HG03439 (cell line): Measurements from ENCODE around the gene VCL.
"Not testable (repeated sequence)": the region's sequence is repeated elsewhere in the genome, so short reads cannot be mapped to it uniquely, and the experiment has no call there.

Experiments
- ATAC-seq: cut with Tn5 transposase; IDR thresholded peaks from one replicate; pipeline ENCODE4 v1.9.1; 2021; ENCODE audit warnings: mild to moderate bottlenecking, moderate library complexity; ENCODE audit not compliant: unreplicated experiment

Gene VCL

DNA sequence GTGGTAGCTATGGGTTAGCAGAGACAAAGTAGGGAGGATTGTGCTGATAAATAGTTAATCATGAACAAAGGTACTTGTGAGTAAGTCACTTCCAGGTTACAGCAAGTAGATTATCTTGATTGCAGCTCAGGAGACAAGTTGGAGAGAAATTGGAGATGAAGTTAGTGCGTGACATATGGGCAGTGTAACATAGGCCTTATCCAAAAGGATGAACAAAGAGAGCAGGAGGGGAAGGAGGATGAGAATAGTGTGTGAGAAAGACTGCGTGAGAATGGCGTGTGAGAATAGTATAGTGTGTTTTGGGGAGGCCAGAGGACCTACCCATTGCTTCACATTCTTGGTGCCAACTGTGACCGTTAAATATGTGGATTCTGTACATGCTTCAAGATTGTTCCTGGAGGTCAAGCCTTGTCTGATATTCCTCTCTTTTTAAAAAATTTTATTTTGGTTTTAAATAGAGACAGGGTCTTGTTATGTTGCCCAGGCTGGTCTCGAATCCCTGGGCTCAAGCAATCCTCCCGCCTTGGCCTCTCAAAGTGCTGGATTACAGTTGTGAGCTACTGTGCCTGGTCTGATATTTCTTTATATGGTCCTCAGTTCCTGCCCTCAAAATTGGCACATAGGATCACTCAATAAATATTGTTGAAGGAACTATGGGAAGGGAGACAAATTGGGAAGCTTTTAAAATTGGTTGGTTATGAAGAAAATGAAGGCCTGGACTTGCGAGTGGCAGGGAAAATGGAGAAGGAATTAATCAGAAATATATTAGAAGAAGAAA lies 3.2 kb downstream of the VCL start:
- ATAC-seq: no peak

DNA sequence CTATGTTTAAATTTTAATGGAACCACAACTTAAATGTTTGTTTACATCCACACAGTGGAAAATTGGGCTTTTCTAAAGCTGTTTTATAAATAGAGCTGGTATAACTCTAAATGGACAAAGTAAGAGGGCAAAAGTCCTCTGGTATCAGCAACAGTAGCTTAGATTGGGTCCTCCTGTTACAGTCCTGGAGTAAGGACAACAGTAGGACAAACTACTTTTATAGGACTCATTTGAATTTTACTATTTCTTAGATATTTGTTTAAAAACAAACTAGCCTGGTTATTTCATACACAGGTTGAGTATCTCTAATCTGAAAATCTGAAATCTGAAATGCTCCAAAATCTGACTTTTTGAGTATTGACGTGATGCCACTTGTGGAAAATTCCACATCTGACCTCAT lies 8.4 kb downstream of the VCL start:
- no peak for ATAC-seq

GRCh38 chr10:74008212-74008731 lies 10.4 kb downstream of the VCL start:
- ATAC-seq: no peak

DNA sequence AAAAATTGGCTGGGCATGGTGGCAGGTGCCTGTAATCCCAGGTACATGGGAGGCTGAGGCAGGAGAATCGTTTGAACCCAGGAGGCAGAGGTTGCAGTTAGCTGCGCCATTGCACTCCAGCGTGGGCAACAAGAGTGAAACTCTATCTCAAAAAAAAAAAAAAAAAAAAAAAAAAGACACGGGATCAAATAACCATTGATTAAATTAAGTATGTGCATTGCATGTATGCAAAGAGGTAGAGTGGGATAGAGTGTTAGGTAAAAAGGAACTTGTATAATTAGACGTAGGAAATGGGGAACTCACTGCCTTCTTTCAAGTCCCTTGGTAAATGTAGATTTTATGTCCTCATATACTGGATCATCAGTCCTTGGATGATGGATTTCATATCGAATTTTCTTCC lies 13.1 kb downstream of the VCL start:
- no peak for ATAC-seq

GRCh38 chr10:74011770-74012169 lies 13.9 kb downstream of the VCL start:
- no peak for ATAC-seq

- no peak for ATAC-seq
Measured at GRCh38 chr10:74012480-74012879, 14.6 kb downstream of the VCL start.

- ATAC-seq: no peak
Measured at GRCh38 chr10:74013004-74013403, 15.1 kb downstream of the VCL start.

GRCh38 chr10:74014574-74014973 lies 16.7 kb downstream of the VCL start:
- ATAC-seq: not testable (repeated sequence)

DNA sequence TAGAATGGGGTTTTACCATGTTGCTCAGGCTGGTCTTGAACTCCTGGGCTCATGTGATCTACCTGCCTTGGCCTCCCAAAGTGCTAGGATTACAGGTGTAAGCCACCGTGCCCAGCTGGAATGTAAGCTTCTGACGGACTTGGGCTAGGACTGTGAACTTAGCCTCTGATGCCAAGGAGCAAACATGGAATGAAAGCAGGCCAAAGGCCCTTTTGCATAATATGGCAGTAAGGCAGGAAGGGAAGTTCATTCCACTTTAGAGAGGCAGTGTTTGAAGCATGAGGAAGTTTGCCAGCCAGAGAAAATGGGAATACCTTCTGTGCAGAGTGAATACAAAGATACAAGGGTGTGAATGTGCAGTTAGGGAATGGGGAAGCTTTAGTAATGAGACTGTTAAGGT lies 20.3 kb downstream of the VCL start:
- ATAC-seq: no peak

DNA sequence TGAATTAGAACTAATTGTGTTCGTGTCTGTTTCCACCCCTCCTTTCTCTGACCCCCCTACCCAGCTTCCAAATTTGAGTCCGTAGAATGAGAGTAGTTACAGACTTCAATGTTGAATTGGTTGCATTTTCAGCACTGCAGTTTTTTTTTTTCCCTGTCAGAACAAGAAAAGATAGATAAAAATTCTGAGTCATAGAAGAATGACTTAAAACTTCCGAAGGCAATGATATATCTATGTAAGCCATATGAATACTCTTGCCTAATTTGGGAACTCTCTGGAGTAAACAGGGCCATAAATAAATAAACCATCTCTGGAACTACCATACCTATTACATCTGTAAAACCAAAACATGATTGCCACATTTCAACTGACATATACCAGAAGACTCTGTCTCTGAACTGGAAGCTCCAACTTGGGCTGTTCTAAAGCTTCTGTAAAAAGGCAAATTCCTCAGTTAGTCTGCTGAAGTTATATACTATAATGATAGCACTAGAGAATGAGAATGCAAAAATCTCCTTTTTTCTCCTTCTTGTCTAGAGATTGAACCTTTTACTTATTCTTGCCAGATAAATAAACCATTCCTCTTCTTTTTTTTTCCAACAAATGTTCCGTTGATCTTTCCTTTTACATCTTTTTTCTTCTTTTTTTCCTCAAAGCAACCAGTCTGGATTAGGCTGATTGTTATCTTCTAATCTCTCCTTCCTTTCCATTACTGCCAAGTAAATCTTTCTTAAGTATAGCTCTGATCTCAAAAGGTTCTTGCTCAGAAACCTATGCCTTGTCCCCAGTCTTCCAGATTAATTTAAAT lies 23.5 kb downstream of the VCL start:
- ATAC-seq: no peak

DNA sequence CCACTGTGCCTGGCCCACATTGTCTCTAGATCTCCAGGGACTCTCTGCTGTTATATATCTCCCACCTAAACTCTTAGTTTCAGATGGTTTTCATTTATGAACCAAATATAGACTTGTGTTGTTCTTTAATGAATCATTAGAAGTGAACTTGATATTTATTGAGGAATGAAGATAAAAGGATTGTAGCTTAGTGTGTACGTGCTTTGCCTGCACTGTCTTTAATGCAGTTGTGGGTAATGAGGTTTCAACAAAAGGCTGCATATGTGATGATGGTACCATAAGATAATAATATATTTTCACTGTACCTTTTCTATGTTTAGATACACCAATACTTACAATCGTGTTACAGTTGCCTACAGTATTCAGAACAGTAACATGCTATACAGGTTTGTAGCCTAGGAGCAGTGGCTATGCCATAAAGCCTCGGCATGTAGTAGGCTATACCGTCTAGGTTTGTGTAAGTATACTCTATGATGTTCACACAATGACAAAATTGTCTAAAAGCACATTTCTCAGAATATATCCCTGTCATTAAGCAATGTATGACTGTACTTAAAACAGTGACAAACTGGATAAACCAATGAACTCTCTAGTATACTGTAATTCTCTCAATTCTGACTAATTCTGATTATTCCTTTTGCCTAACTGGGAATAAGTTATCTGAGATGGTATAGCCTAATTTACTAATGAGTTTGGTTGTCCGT lies 25.2 kb downstream of the VCL start:
- no peak for ATAC-seq

DNA sequence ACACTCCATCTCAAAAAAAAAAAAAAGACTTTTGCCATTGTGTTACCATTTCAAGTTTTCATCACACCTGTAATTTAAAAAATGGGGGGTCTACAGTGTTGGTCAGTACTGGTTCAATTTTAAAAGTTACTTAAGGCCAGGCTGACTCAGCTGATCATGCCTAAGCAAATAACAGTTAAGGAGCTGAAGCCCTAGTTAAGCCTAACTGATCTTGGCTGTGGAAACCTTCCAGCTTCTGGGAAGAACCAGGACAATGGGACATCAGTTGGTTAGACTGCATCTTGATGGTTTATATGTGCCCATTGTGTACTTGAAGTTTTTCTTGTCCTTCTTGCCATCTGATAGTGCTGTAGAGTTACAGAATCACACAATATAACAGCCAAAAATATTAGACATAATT lies 26.7 kb downstream of the VCL start:
- no peak for ATAC-seq

DNA sequence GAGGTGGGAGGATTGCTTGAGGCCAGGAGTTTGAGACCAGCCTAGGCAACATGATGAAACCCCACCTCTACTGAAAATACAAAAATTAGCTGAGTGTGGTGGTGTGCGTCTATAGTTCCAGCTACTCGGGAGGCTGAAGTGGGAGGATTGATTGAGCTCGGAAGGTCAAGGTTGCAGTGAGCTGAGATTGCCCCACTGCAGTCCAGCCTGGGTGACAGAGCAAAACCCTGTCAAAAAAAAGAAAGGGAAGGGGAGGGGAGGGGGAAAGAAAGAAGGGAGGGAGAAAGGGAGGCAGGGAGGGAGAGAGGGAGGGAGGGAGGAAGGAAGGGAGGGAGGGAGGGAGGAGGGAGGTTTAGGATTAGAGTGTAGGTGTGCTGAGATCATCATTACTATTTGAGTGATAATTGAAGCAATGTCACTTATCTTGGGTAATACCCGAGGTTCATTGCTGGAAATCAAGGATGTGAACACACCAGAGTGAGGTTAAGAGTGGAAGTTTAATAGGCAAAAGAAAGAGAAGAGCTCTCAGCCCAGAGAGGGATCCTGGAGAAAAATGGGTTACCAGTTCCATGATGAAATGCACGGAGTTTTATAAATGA lies 27.6 kb downstream of the VCL start:
- ATAC-seq: no peak

DNA sequence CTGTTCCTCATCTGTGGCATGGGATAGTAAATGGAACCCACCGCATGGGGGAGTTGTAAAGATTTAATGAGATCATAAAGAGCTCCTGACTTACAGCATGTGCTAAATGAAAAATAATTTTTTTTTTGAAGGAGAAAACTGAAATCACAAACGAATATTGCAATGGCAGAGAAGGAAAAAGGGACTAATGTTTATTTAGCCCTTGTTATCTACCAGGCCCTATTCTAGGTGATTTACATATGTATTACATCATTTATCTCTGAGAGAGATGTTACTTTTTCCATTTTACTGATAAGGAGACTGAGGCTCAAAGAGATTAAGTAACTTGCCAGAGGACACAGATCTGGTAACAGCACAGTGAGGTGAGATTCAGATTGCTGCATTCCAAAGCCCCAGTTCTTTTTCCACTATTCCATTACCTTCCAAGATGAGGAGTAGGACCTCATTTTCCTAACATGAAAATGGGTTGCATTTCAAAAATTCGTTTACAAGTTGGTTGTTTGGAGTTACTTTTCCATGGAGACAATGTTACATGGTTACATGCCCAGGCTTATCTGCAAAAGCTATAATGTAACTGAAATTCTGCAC lies 28.6 kb downstream of the VCL start:
- ATAC-seq: no peak

GRCh38 chr10:74027702-74028101 lies 29.8 kb downstream of the VCL start:
- ATAC-seq: no peak

GRCh38 chr10:74029943-74030342 lies 32.0 kb downstream of the VCL start:
- no peak for ATAC-seq

- ATAC-seq: not testable (repeated sequence)
Measured at GRCh38 chr10:74032208-74032607, 34.3 kb downstream of the VCL start.

- no peak for ATAC-seq
Measured at GRCh38 chr10:74032900-74033655, 35.2 kb downstream of the VCL start.

DNA sequence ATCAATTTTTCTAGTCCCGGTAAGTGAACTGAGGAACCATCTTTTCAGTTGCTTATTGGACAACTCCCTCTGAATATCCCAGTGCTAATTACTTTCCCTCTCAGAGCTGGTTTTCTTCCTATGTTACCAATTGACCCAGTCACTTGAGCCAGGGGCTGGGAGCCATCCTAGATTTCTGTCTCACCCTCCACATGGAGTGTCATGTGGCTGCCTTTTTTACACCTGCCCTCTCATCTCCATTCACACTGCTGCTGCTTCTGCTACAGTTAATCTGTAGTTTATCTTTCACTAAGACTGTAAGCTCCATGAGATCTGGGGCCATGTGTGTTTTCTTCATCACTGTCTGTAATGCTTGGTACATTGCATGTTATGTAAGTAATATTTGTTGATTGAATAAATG lies 35.8 kb downstream of the VCL start:
- no peak for ATAC-seq

- no peak for ATAC-seq
Measured at GRCh38 chr10:74034301-74034700, 36.4 kb downstream of the VCL start.
